ENCODE measurements around the gene CXCL3.
A peak's percentile ranks its signal among the peaks of the same experiment; 100 is the strongest.

The CXCL3 gene

GRCh38 chr4:74016068-74016467 lies 22.4 kb downstream of the CXCL3 start:
- no peak for DNase-seq
- intact Hi-C loops (cut with DNase I), result no loop called here

- DNase-seq, result no peak
- intact Hi-C loops (cut with DNase I), result no loop called here
These were observed 23.2 kb downstream of the CXCL3 start for GRCh38 chr4:74015126-74015780.

GRCh38 chr4:74014332-74014731 lies 24.2 kb downstream of the CXCL3 start:
- intact Hi-C loops (cut with DNase I), result no loop called here
- no peak for DNase-seq

GRCh38 chr4:74013264-74013663 lies 25.2 kb downstream of the CXCL3 start:
- intact Hi-C loops (cut with DNase I), result no loop called here
- no peak for DNase-seq

- intact Hi-C loops (cut with DNase I), result no loop called here
- DNase-seq, result no peak
These were observed 26.4 kb downstream of the CXCL3 start for GRCh38 chr4:74012130-74012529.

GRCh38 chr4:74009307-74009706 lies 29.2 kb downstream of the CXCL3 start:
- DNase-seq, result no peak
- intact Hi-C loops (cut with DNase I), result no loop called here

- DNase-seq, result no peak
- intact Hi-C loops (cut with DNase I), result no loop called here
These were observed 32.4 kb downstream of the CXCL3 start for GRCh38 chr4:74006009-74006476.

- DNase-seq, result no peak
- intact Hi-C loops (cut with DNase I), result no loop called here
These were observed 33.0 kb downstream of the CXCL3 start for GRCh38 chr4:74005528-74005927.

GRCh38 chr4:74004668-74005067 lies 33.8 kb downstream of the CXCL3 start:
- intact Hi-C loops (cut with DNase I), result no loop called here
- no peak for DNase-seq

GRCh38 chr4:74000301-74000700 lies 38.2 kb downstream of the CXCL3 start:
- intact Hi-C loops (cut with DNase I), result no loop called here
- no peak for DNase-seq

GRCh38 chr4:73998040-73999011 lies 40.2 kb downstream of the CXCL3 start, which contains the start of gene CXCL5:
TSS of gene CXCL5 (minus strand) at chr4:73998677. CDS start at chr4:73998581, 96 bp downstream.
- peak; percentile 19 to 90 (median 32) for DNase-seq
- intact Hi-C loops (cut with DNase I), result no loop called here

- no peak for DNase-seq
- intact Hi-C loops (cut with DNase I), result no loop called here
These were observed 46.4 kb downstream of the CXCL3 start for GRCh38 chr4:73992050-73992449.

GRCh38 chr4:73991742-73992000 lies 46.8 kb downstream of the CXCL3 start:
- intact Hi-C loops (cut with DNase I), result no loop called here
- DNase-seq, result no peak

GRCh38 chr4:73990988-73991741 lies 47.3 kb downstream of the CXCL3 start:
- DNase-seq, result no peak
- intact Hi-C loops (cut with DNase I), result no loop called here

- intact Hi-C loops (cut with DNase I), result no loop called here
These were observed 48.6 kb downstream of the CXCL3 start for GRCh38 chr4:73989928-73990327.

GRCh38 chr4:73989031-73989430 lies 49.5 kb downstream of the CXCL3 start:
- intact Hi-C loops (cut with DNase I), result no loop called here
- no peak for DNase-seq

More at GRCh38 chr4:73989928-73990327, 48.6 kb downstream of the CXCL3 start:
- DNase-seq, result no peak

- intact Hi-C loops (cut with DNase I), result no loop called here
- DNase-seq, result no peak
These were observed 50.4 kb downstream of the CXCL3 start, which contains the start of gene PPBP for GRCh38 chr4:73988061-73988460. TSS of gene PPBP (minus strand) at chr4:73988190. CDS start at chr4:73988103, 87 bp downstream.
